Inferior parietal cortex (tissue), 1 donor: ENCODE results near the gene NTMT1.
"Not testable (repeated sequence)": the region's sequence is repeated elsewhere in the genome, so short reads cannot be mapped to it uniquely, and the experiment has no call there.

Experiments
- DNase-seq: peaks from one replicate; pipeline ENCODE4 v3.0.0-alpha.2; 2016; ENCODE audit errors: extremely low spot score

NTMT1 gene

GRCh38 chr9:129615407-129616285 lies 10.3 kb upstream of the NTMT1 start:
- no peak for DNase-seq

DNA sequence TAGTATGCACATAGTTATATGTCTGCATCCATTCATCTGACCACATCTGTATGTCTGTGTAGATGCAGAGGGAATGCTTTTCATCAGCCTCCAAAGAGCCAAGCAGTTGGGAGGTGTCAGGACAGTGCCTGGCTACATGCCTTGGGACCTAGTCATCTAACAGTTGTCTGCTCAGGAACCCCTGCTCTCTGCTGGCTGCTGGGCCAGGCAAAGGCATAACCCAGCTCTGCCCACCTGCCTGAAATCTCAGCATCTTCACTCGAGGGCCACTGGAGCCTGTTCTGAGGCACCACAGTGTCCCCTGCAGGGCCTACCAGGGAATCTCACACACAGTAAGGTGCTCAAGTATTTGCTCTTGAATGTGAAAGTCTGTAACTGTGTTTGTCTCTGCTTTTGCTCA lies 8.8 kb upstream of the NTMT1 start:
- no peak for DNase-seq

GRCh38 chr9:129619787-129620668 lies 5.9 kb upstream of the NTMT1 start:
- DNase-seq = no peak

- no peak for DNase-seq
Observed at GRCh38 chr9:129620669-129621295, 5.2 kb upstream of the NTMT1 start, which contains the start of gene C9orf50. C9orf50 (minus strand) TSS chr9:129621101; CDS start chr9:129620574, 527 bp downstream.

GRCh38 chr9:129623331-129623730 lies 2.6 kb upstream of the NTMT1 start:
- DNase-seq = no peak

DNA sequence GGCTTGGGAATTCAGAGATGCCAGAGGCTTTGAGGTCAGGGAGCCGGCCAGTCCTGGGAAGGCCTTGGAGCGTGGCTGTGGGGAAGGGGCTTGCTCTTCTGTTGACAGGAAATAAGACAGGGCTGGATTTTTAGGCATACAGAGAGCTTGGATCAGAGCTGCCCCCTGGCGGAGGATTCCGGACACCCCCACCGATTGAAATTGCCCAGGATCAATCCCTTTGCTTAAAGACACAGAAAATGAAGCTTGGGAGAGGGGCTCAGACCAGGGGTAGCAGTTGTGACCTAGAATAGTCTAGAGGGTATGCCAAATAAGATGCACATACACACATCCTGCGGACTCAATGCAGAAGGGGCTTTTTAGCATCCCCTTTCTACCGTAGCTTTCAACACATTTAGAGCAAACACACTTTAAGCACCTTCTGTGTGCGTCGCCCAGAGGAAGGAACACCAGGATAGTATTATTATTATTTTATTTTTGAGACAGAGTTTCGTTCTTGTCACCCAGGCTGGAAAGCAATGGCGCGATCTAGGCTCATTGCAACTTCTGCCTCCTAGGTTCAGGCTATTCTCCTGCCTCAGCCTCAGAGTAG lies 1.7 kb upstream of the NTMT1 start:
- DNase-seq = no peak

DNA sequence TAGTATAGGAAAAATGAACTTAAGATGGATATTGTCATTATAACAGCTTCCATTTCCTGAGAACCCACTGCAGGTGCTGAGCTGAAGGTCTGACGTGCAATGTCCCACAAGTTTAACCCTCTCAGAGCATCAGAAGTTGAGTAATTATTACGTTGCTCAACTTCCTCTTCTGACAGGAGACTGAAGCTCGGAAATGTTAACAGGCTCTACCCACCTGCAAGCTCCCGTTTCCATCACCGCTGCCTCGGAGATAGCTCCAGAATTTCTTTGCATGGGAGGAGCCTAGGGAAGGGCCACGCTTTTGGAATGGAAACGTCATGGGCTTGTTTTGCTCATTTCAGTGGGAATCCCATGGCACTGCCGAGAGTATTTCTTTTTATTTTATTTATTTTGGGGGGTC lies 1.0 kb upstream of the NTMT1 start:
- no peak for DNase-seq

GRCh38 chr9:129626625-129627284 lies 792 bp downstream of the NTMT1 start:
- DNase-seq = no peak

- DNase-seq = no peak
Observed at GRCh38 chr9:129627556-129628440, 1.8 kb downstream of the NTMT1 start.

DNA sequence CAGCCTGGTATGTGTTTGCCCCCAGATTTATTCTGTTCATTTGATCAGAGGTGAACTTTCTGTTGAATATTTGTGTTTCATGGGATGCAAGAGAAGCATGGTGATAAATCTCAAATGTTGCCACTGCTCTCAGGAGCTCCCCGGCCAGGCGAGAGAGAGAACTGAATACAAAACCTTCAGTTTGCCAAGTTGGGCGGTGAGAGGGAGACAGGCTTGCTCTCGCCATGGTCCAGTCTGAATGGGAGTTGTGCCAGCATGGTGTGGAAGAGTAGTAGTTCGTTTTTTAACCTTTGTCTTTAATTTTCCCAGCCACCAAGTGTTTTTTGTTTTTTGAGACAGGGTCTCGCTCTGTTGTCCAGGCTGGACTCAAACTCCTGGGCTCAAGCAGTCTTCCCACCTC lies 2.7 kb downstream of the NTMT1 start:
- DNase-seq = no peak

DNA sequence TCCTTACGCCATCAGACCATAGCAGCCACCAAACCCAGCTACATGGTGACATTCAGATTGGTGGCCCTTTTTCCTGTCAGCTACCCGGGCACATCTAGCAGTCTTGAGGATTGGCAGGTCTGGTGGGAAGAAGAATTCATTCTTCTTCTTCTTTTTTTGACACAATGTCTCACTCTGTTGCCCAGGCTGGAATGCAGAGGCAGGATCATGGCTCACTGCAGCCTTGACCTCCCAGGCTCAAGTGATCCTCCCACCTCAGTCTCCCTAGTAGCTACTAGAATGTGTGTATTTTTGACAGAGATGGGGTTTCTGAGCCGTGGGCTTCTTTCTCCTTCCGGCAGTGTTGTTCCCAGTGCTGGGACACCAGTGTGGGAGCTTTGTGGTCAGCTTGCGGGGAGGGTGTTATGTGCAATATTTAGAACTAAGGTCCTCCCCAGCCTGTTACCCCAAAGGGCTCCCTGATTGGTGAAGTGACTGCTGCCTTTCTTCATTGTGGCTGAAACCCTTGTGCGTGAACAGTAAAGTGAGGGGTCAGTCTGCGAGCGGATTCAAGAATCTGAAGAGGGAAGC lies 3.4 kb downstream of the NTMT1 start:
- no peak for DNase-seq

DNA sequence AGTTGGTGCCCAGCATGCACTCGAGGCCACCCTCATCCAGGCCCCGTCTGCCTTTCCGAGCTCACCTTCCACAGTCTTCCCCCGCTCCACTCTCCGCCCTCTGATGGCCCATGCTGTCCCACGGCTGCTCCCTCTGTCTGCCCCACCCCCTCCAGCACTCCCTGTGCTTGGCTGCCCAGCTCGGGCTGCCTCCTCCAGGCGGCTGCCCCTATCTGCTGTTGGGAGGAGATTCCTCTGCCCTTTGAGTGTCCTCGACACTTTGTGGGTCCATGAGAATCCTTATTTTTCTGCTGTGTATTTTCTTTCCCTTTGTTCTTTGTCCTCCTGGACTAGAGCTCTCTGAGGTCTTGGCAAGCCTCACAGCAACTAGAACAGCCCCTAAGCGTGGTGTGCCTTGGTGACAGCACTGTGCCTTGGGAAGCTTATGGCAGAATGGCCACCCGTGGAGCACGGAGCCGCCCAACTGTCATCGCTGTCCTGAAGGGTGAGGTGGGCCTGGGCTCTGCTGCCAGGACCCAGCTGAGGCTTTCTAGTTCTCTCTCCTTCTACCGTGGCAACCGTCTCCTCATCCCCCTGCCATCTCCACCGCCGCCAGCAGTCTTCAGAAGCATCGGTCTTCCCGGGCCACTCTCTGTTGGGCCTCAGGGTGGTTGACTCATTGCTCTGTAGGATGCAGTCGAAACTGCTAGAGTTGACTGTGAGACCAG lies 5.2 kb downstream of the NTMT1 start:
- DNase-seq = no peak

DNA sequence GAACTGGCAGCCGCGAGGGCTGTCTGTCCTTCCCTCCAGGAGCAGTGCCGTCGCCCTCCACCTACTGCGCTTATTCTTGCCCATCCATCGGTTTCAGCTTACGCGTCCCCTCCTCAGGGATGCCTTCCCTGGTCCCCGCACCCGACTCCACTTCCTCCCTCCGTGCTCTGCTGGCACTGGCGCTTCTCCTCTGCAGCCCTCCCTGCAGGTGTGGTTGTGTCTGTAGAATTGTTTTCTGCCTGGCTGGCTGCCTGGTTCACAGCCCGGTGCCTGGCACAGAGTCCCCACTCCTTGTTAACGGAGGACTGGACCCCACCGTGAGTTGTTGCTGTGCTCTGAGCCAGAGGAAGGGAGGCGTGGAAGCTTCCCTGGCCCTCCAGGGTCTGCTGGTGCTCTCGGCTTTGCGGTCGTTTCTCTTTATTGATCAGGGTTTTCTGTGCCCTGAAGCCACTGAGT lies 5.7 kb downstream of the NTMT1 start:
- DNase-seq = no peak

DNA sequence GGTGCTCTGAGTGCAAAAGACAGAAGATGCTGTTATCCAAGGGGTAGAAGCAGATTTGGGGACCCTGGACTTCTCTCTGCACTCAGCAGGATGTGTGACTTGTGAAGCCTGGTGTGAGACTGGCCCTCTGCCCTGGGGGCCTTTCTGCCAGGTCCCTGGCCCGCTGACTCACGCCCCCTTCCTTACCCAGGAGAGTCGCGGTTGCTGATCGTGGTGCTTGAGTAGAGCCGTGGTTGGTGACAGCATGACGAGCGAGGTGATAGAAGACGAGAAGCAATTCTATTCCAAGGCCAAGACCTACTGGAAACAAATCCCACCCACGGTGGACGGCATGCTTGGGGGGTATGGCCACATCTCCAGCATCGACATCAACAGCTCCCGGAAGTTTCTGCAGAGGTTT lies 6.5 kb downstream of the NTMT1 start:
- no peak for DNase-seq

GRCh38 chr9:129633207-129633606 lies 7.2 kb downstream of the NTMT1 start:
- DNase-seq = no peak

DNA sequence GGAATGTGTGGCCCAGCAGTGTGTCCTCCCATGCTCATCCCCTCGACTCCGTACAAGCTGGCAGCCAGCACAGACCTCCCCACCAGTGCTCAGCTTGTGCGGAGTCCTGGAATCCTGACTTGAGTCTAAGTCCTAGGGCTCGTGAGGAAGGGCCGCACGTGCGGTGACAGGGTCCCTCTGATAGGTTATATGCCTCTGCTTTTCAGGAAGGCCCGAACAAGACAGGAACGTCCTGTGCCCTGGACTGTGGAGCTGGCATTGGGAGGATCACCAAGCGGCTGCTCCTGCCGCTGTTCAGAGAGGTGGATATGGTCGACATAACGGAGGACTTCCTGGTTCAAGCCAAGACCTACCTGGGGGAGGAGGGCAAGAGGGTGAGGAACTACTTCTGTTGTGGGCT lies 7.9 kb downstream of the NTMT1 start:
- no peak for DNase-seq

DNA sequence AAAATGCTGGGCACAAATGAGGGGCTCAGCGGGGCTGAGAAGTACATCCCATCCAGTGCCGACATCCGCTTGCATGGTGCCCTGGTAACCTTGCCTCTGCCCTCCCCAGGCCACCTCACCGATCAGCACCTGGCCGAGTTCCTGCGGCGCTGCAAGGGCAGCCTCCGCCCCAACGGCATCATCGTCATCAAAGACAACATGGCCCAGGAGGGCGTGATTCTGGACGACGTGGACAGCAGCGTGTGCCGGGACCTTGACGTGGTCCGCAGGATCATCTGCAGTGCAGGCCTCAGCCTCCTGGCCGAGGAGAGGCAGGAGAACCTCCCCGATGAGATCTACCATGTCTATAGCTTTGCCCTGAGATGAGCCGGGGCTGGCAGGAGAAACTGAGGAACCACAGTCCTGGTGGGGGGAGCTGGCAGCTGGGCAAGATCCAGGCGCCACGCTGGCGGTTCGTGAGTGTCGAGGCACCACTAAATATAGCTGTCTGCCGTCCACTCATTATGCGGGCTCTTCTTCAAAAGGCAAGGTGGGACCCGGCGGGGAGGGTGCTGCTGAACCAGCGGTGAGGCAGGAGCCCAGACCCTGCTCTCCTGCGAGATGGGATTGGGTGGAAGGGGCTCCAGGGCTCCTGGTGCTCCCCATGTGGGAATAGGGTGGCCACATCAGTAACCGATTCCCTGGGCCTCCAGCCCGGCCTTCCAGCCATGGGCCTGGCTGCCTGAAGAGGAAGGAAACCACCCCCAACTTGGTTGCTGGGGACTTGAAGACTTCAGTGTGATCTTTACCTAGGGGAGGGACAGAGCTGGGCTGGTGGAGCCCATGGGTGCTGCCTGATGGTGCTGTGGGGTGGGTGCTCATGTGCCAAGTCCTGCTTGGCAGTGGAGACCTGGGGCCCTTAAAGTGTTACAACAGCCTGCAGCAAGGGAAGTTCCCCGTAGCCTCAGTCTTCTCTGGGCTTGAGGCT lies 9.4 kb downstream of the NTMT1 start:
- DNase-seq = no peak

DNA sequence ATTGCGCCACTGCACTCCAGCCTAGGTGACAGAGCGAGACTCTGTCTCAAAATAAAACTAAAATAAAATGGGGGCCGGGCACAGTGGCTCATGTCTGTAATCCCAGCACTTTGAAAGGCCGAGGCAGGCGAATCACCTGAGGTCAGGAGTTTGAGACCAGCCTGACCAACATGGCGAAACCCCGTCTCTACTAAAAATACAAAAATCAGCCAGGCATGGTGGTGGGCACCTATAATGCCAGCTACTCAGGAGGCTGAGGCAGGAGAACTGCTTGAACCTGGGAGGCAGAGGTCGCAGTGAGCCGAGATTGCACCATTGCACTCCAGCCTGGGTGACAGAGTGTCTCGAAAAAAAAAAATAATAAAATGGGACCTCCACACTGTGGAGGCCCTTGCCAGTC lies 10.4 kb downstream of the NTMT1 start:
- not testable (repeated sequence) for DNase-seq
